Neuronal stem cell (in vitro differentiated cells): ENCODE data around the gene CCDC87.

Experiments
- DNase-seq: peaks from one replicate; pipeline ENCODE4 v3.0.0-alpha.2; 2013; ENCODE audit warnings: low spot score
- H2AFZ ChIP-seq: one replicate; pipeline ENCODE4 v1.6.1; 2013; ENCODE audit warnings: mild to moderate bottlenecking, low read length, inconsistent platforms
- H2AK5ac ChIP-seq: 2 replicates; pipeline ENCODE4 v1.6.1; 2013; ENCODE audit warnings: low read depth, mild to moderate bottlenecking, inconsistent platforms, low read length, moderate library complexity, mixed read lengths
- H2BK120ac ChIP-seq: 2 replicates; pipeline ENCODE4 v1.6.1; 2013; ENCODE audit warnings: low read depth, mild to moderate bottlenecking, inconsistent platforms, low read length, moderate library complexity, mixed read lengths
- H2BK12ac ChIP-seq: one replicate; pipeline ENCODE4 v1.6.1; 2013; ENCODE audit warnings: low read length, inconsistent platforms
- H2BK15ac ChIP-seq: 2 replicates; pipeline ENCODE4 v1.6.1; 2013; ENCODE audit warnings: mild to moderate bottlenecking, low read length, inconsistent platforms, mixed read lengths
- H2BK5ac ChIP-seq: one replicate; pipeline ENCODE4 v1.6.1; 2013; ENCODE audit warnings: inconsistent platforms, mild to moderate bottlenecking, low read length, moderate library complexity
- H3K14ac ChIP-seq: one replicate; pipeline ENCODE4 v1.6.1; 2013; ENCODE audit warnings: low read length, inconsistent platforms
- H3K18ac ChIP-seq: 2 replicates; pipeline ENCODE4 v1.6.1; 2013; ENCODE audit warnings: low read length, inconsistent platforms
- H3K23ac ChIP-seq: 2 replicates; pipeline ENCODE4 v1.6.1; 2013; ENCODE audit warnings: low read depth, mild to moderate bottlenecking, mixed read lengths, low read length, inconsistent platforms; ENCODE audit not compliant: poor library complexity
- H3K27ac ChIP-seq: replicated peaks from 3 replicates; pipeline ENCODE4 v1.5.1; 2013; ENCODE audit warnings: low read length, inconsistent platforms
- H3K27me3 ChIP-seq, 3 experiments: 2 replicates each; pipeline ENCODE4 v1.6.1; 2013; ENCODE audit warnings: low read length in 3 of 3, mild to moderate bottlenecking in 2 of 3, inconsistent platforms in 1 of 3, low read depth in 1 of 3, mixed read lengths in 1 of 3, moderate library complexity in 1 of 3; ENCODE audit not compliant: control insufficient read depth in 3 of 3, insufficient read depth in 3 of 3
- H3K36me3 ChIP-seq, 2 donors: replicated peaks in 1 of 2; 2 replicates each; pipeline ENCODE4 v1.6.1; 2013; ENCODE audit warnings: low read length in 2 of 2; ENCODE audit not compliant: control insufficient read depth in 2 of 2, insufficient read depth in 2 of 2
- H3K4ac ChIP-seq: 2 replicates; pipeline ENCODE4 v1.6.1; 2013; ENCODE audit warnings: inconsistent platforms, mild to moderate bottlenecking, low read length, moderate library complexity
- H3K4me1 ChIP-seq, 2 donors: 1 replicate in 1 of 2; 2 replicates in 1 of 2; pipeline ENCODE4 v1.6.1; 2013; ENCODE audit warnings: low read length in 2 of 2, low read depth in 1 of 2; ENCODE audit not compliant: control insufficient read depth in 2 of 2, insufficient read depth in 1 of 2
- H3K4me2 ChIP-seq: one replicate; pipeline ENCODE4 v1.6.1; 2013; ENCODE audit warnings: mild to moderate bottlenecking, low read length, inconsistent platforms; ENCODE audit not compliant: insufficient read depth, poor library complexity, severe bottlenecking
- H3K4me3 ChIP-seq, 2 donors: 2 replicates each; pipeline ENCODE4 v1.5.1; 2013; ENCODE audit warnings: low read length in 2 of 2, mild to moderate bottlenecking in 2 of 2, inconsistent platforms in 1 of 2, moderate library complexity in 1 of 2
- H3K79me1 ChIP-seq: one replicate; pipeline ENCODE4 v1.6.1; 2013; ENCODE audit warnings: low read depth, mild to moderate bottlenecking, inconsistent platforms, low read length, moderate library complexity
- H3K9ac ChIP-seq: one replicate; pipeline ENCODE4 v1.6.1; 2013; ENCODE audit warnings: mild to moderate bottlenecking, low read depth, low read length, inconsistent platforms; ENCODE audit not compliant: poor library complexity
- H3K9me3 ChIP-seq, 2 donors: replicated peaks in 1 of 2; 2 replicates each; pipeline versions ENCODE3 to v1.6.1; 2013; ENCODE audit warnings: low read length in 2 of 2, mild to moderate bottlenecking in 2 of 2, inconsistent platforms in 1 of 2, low read depth in 1 of 2, mixed read lengths in 1 of 2, moderate library complexity in 1 of 2; ENCODE audit not compliant: control insufficient read depth in 2 of 2, insufficient read depth in 1 of 2
- H4K8ac ChIP-seq: one replicate; pipeline ENCODE4 v1.6.1; 2013; ENCODE audit warnings: low read depth, mild to moderate bottlenecking, inconsistent platforms, low read length, moderate library complexity
- H4K91ac ChIP-seq: one replicate; pipeline ENCODE4 v1.6.1; 2013; ENCODE audit warnings: low read length, low read depth, mild to moderate bottlenecking, inconsistent platforms; ENCODE audit not compliant: poor library complexity
- WGBS, 2 donors: extraction: QIAGEN DNeasy Blood & Tissue Kit; methylation state at CpG; one replicate each; pipeline ENCODE4 v1.1.7; 2013; ENCODE audit warnings: missing lambda C conversion rate in 2 of 2, mixed read lengths in 1 of 2; ENCODE audit not compliant: insufficient read length in 2 of 2, insufficient replicate concordance in 1 of 2; ENCODE audit errors: extremely low coverage in 2 of 2; 5-methylcytosine and 5-hydroxymethylcytosine counted together

The CCDC87 gene

DNA sequence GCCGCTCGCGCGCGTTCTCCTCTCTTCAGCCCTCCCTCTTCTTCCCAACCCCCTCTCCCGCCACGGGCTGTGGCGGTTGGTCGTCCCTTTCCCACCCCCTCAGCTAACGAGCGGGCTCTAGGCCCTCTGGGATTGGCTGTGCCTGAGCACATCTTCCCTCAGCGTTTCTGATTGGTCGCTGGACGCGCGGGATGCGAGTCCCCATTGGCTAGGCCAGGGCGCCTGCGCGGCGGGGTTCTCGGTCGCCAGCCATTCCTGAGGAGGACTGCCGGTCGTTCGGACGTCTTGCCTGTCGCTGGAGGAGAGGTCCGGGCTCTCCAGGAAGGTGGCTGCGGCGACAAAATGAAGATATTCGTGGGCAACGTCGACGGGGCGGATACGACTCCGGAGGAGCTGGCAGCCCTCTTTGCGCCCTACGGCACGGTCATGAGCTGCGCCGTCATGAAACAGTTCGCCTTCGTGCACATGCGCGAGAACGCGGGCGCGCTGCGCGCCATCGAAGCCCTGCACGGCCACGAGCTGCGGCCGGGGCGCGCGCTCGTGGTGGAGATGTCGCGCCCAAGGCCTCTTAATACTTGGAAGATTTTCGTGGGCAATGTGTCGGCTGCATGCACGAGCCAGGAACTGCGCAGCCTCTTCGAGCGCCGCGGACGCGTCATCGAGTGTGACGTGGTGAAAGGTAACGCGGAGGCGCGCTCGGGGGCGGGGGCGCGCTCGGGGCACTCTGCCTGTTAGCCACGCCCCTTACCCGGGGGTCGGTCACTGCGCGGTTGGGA lies 23.7 kb upstream of the CCDC87 start, which contains the start of gene RBM14:
Gene RBM14 (plus strand): TSS at position 252 of the 776 bp plus-strand sequence. CDS start 91 bp downstream, at position 343.
- Histone ChIP-seq H3K27ac (peak within 1 kb of the TSS; percentile 96), H3K4me1 (peaks cover 12 to 16% of the 10 kb centered on the region in 2 donors), H4K8ac (no peak within 1 kb of the TSS), H3K4ac (no peak within 1 kb of the TSS), H3K9ac (peak within 1 kb of the TSS; percentile 97), H2BK12ac (peak within 1 kb of the TSS; percentile 1), H3K9me3 (no peaks in the 10 kb centered on the region), H2BK120ac (no peak within 1 kb of the TSS), H2BK5ac (peak within 1 kb of the TSS; percentile 91), H3K23ac (peak within 1 kb of the TSS; percentile 95), H2AK5ac (peak within 1 kb of the TSS; percentile 68), H3K79me1 (peaks cover 3% of the 10 kb centered on the region), H3K27me3 (no peaks in the 10 kb centered on the region), H3K4me3 (peak within 1 kb of the TSS; percentile 84 to 95), H4K91ac (peak within 1 kb of the TSS; percentile 68), H2BK15ac (no peak within 1 kb of the TSS), H3K36me3 (peaks cover 8 to 41% of the 10 kb centered on the region in 2 donors), H3K14ac (peak within 1 kb of the TSS; percentile 94), H3K4me2 (peak within 1 kb of the TSS; percentile 74), H2AFZ (peak within 1 kb of the TSS; percentile 85), H3K18ac (peak within 1 kb of the TSS; percentile 98)
- no CpG with 5 or more reads among the region's 90 CpGs for WGBS, 2 donors
- peak; percentile 99 for DNase-seq

GRCh38 chr11:66614073-66614472 lies 21.2 kb upstream of the CCDC87 start:
- H4K8ac ChIP-seq: no peak overlapping the region
- no peak overlapping the region for H3K4me3 ChIP-seq
- H2BK15ac ChIP-seq: no peak overlapping the region
- H4K91ac ChIP-seq: no peak overlapping the region
- H3K9ac ChIP-seq: no peak overlapping the region
- H2BK120ac ChIP-seq: no peak overlapping the region
- H3K9me3 ChIP-seq: no peaks in the 10 kb centered on the region
- no peaks in the 10 kb centered on the region for H3K27me3 ChIP-seq
- no peak for DNase-seq
- no peak overlapping the region for H2AFZ ChIP-seq
- H3K18ac ChIP-seq: no peak overlapping the region
- H3K4me1 ChIP-seq: peaks cover 4 to 14% of the 10 kb centered on the region in 2 donors
- peaks cover 6 to 19% of the 10 kb centered on the region in 2 donors for H3K36me3 ChIP-seq
- peaks cover 3% of the 10 kb centered on the region for H3K79me1 ChIP-seq
- H2BK12ac ChIP-seq: peak overlapping the region; percentile 42
- no peak overlapping the region for H3K27ac ChIP-seq
- WGBS, 2 donors: no CpG with 5 or more reads among the region's 13 CpGs
- no peak overlapping the region for H3K4me2 ChIP-seq
- H3K23ac ChIP-seq: no peak overlapping the region
- H3K14ac ChIP-seq: no peak overlapping the region
- H2AK5ac ChIP-seq: no peak overlapping the region
- H3K4ac ChIP-seq: no peak overlapping the region
- H2BK5ac ChIP-seq: no peak overlapping the region

- Histone ChIP-seq H3K36me3 (peaks cover 0 to 6% of the 10 kb centered on the region in 2 donors), H4K91ac (no peak overlapping the region), H3K79me1 (peaks cover 3% of the 10 kb centered on the region), H3K14ac (no peak overlapping the region), H2BK15ac (no peak overlapping the region), H3K23ac (no peak overlapping the region), H3K4me2 (no peak overlapping the region), H2AFZ (no peak overlapping the region), H2BK5ac (no peak overlapping the region), H3K9ac (no peak overlapping the region), H3K27ac (no peak overlapping the region), H3K27me3 (no peaks in the 10 kb centered on the region), H3K4me1 (no peaks in the 10 kb centered on the region), H2AK5ac (no peak overlapping the region), H2BK12ac (no peak overlapping the region), H3K4ac (no peak overlapping the region), H3K9me3 (no peaks in the 10 kb centered on the region), H3K4me3 (no peak overlapping the region), H4K8ac (no peak overlapping the region), H3K18ac (no peak overlapping the region), H2BK120ac (no peak overlapping the region)
- DNase-seq: no peak
- WGBS, 2 donors: no CpG with 5 or more reads among the region's 1 CpG
Measured at GRCh38 chr11:66612458-66612857, 19.6 kb upstream of the CCDC87 start.

DNA sequence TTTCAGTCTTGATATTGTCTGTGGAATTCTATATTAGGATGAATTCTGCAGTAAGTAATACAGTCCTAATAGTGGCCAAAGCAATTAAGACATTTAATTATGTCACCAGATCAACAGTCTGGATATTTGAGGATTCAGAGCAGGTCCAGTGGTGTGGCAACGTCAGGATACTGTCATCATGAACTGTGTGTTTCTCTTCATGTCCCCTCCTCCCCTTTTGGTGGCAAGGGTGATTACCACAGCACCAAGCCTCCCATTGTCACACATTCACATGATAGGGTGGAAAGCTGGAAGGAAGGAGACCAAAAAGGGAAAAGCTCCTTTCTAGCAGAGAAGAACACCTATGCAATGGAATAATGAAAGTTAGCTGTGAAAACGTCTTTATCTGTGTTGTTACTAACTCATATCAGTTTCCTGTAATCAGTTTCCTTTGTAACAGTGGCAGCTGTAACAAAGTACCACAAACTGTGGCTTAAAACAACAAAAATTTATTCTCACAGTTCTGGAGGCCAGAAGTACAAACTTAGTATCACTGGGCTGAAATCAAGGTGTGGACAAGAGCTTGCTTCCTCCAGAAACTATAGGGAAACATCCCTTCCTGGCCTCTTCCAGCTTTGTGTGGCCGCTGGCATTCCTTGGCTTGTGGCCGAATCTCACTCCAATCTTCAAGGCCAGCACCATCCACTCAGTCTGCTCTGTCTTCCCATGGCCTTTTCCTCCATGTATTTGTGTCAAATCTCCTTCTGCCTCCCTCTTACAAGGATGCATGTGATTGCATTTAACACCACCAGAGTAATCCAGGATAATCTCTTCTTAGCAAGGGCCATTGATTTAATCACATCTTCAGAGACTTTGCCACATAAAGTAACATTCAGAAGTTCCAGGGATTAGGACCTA lies 17.1 kb upstream of the CCDC87 start:
- Histone ChIP-seq H3K4ac (no peak overlapping the region), H3K9me3 (no peaks in the 10 kb centered on the region), H2AFZ (no peak overlapping the region), H3K18ac (no peak overlapping the region), H3K9ac (no peak overlapping the region), H3K4me3 (no peak overlapping the region), H3K23ac (no peak overlapping the region), H2BK15ac (no peak overlapping the region), H3K14ac (no peak overlapping the region), H3K36me3 (peaks cover 10 to 27% of the 10 kb centered on the region in 2 donors), H3K4me1 (peaks cover 0 to 1% of the 10 kb centered on the region in 2 donors), H3K27me3 (no peaks in the 10 kb centered on the region), H3K79me1 (no peaks in the 10 kb centered on the region), H3K4me2 (no peak overlapping the region), H4K91ac (no peak overlapping the region), H2BK12ac (no peak overlapping the region), H2BK5ac (no peak overlapping the region), H2AK5ac (no peak overlapping the region), H4K8ac (no peak overlapping the region), H2BK120ac (no peak overlapping the region), H3K27ac (no peak overlapping the region)
- no peak for DNase-seq
- no CpG with 5 or more reads among the region's 4 CpGs for WGBS, 2 donors
